Measurements from ENCODE around the gene HFE.

Gene HFE

GRCh38 chr6:26126394-26127235 lies 39.4 kb downstream of the HFE start:
- no peak for TF ChIP-seq SNAI2 (CRISPR knock-in tag; IDR thresholded peaks at IDR 0.05)
- no peak for TF ChIP-seq TOX (CRISPR knock-in tag; IDR thresholded peaks at IDR 0.05; ENCODE audit: borderline replicate concordance)
- no peak for TF ChIP-seq PATZ1 (CRISPR knock-in tag; IDR thresholded peaks at IDR 0.05; ENCODE audit: borderline replicate concordance)
- no peak for TF ChIP-seq ISL1 (CRISPR knock-in tag; IDR thresholded peaks at IDR 0.05)
- TF ChIP-seq, protein P1, sequence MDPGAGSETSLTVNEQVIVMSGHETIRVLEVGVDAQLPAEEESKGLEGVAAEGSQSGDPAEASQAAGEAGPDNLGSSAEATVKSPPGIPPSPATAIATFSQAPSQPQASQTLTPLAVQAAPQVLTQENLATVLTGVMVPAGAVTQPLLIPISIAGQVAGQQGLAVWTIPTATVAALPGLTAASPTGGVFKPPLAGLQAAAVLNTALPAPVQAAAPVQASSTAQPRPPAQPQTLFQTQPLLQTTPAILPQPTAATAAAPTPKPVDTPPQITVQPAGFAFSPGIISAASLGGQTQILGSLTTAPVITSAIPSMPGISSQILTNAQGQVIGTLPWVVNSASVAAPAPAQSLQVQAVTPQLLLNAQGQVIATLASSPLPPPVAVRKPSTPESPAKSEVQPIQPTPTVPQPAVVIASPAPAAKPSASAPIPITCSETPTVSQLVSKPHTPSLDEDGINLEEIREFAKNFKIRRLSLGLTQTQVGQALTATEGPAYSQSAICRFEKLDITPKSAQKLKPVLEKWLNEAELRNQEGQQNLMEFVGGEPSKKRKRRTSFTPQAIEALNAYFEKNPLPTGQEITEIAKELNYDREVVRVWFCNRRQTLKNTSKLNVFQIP (CRISPR knock-in tag; IDR thresholded peaks at IDR 0.05; ENCODE audit: borderline replicate concordance, low read depth), result no peak
- no peak for TF ChIP-seq OSR1 (CRISPR knock-in tag; IDR thresholded peaks at IDR 0.05)
- no peak for TF ChIP-seq BACH2 (CRISPR knock-in tag; IDR thresholded peaks at IDR 0.05; ENCODE audit: borderline replicate concordance)
- TF ChIP-seq ZNF70 (CRISPR knock-in tag; IDR thresholded peaks at IDR 0.05), result no peak
- TF ChIP-seq, protein P2, sequence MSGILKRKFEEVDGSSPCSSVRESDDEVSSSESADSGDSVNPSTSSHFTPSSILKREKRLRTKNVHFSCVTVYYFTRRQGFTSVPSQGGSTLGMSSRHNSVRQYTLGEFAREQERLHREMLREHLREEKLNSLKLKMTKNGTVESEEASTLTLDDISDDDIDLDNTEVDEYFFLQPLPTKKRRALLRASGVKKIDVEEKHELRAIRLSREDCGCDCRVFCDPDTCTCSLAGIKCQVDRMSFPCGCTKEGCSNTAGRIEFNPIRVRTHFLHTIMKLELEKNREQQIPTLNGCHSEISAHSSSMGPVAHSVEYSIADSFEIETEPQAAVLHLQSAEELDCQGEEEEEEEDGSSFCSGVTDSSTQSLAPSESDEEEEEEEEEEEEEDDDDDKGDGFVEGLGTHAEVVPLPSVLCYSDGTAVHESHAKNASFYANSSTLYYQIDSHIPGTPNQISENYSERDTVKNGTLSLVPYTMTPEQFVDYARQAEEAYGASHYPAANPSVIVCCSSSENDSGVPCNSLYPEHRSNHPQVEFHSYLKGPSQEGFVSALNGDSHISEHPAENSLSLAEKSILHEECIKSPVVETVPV (CRISPR knock-in tag; IDR thresholded peaks at IDR 0.05), result no peak
- no peak for TF ChIP-seq GLIS3 (CRISPR knock-in tag; IDR thresholded peaks at IDR 0.05)
- TF ChIP-seq CSDC2 (CRISPR knock-in tag; IDR thresholded peaks at IDR 0.05), result no peak
- TF ChIP-seq ZNF8 (CRISPR knock-in tag; IDR thresholded peaks at IDR 0.05), result no peak
- TF ChIP-seq TCF4 (CRISPR knock-in tag; IDR thresholded peaks at IDR 0.05; ENCODE audit: borderline replicate concordance), result no peak
- TF ChIP-seq PPARA (CRISPR knock-in tag; IDR thresholded peaks at IDR 0.05; ENCODE audit: borderline replicate concordance), result no peak
- TF ChIP-seq ZFP3 (CRISPR knock-in tag; IDR thresholded peaks at IDR 0.05), result no peak
- TF ChIP-seq ESRRG (CRISPR knock-in tag; IDR thresholded peaks at IDR 0.05), result no peak
- TF ChIP-seq ZFP30 (CRISPR knock-in tag; IDR thresholded peaks at IDR 0.05), result no peak
- ATAC-seq, result no peak

GRCh38 chr6:26128013-26128771 lies 41.0 kb downstream of the HFE start:
- no peak for ATAC-seq
- TF ChIP-seq PPARA (CRISPR knock-in tag; IDR thresholded peaks at IDR 0.05; ENCODE audit: borderline replicate concordance) (no peak), ZNF8 (CRISPR knock-in tag; IDR thresholded peaks at IDR 0.05) (no peak), ZFP30 (CRISPR knock-in tag; IDR thresholded peaks at IDR 0.05) (no peak), ARNTL (CRISPR knock-in tag; IDR thresholded peaks at IDR 0.05; ENCODE audit: borderline replicate concordance, low read depth) (no peak), SNAI2 (CRISPR knock-in tag; IDR thresholded peaks at IDR 0.05) (no peak), BACH2 (CRISPR knock-in tag; IDR thresholded peaks at IDR 0.05; ENCODE audit: borderline replicate concordance) (no peak), TCF4 (CRISPR knock-in tag; IDR thresholded peaks at IDR 0.05; ENCODE audit: borderline replicate concordance) (no peak)

GRCh38 chr6:26129656-26130055 lies 42.4 kb downstream of the HFE start:
- ATAC-seq, result no peak
- TF ChIP-seq GLIS3 (CRISPR knock-in tag; IDR thresholded peaks at IDR 0.05) (no peak), ZC3H10 (CRISPR knock-in tag; IDR thresholded peaks at IDR 0.05) (no peak), ESRRG (CRISPR knock-in tag; IDR thresholded peaks at IDR 0.05) (no peak), ARNTL (CRISPR knock-in tag; IDR thresholded peaks at IDR 0.05; ENCODE audit: borderline replicate concordance, low read depth) (no peak), BACH2 (CRISPR knock-in tag; IDR thresholded peaks at IDR 0.05; ENCODE audit: borderline replicate concordance) (no peak), ZFP3 (CRISPR knock-in tag; IDR thresholded peaks at IDR 0.05) (no peak)
- TF ChIP-seq, protein P2 (CRISPR knock-in tag; IDR thresholded peaks at IDR 0.05), result no peak
